HG03025 (cell line): Measurements from ENCODE around the gene TBC1D5.
A peak's percentile ranks its signal among the peaks of the same experiment; 100 is the strongest.
"Not testable (repeated sequence)": the region's sequence is repeated elsewhere in the genome, so short reads cannot be mapped to it uniquely, and the experiment has no call there.

ENCODE experiments used
- ATAC-seq: cut with Tn5 transposase; IDR thresholded peaks from one replicate; pipeline ENCODE4 v1.9.1; 2021; ENCODE audit warnings: mild to moderate bottlenecking, moderate library complexity; ENCODE audit not compliant: unreplicated experiment, low FRiP score

TBC1D5 gene

DNA sequence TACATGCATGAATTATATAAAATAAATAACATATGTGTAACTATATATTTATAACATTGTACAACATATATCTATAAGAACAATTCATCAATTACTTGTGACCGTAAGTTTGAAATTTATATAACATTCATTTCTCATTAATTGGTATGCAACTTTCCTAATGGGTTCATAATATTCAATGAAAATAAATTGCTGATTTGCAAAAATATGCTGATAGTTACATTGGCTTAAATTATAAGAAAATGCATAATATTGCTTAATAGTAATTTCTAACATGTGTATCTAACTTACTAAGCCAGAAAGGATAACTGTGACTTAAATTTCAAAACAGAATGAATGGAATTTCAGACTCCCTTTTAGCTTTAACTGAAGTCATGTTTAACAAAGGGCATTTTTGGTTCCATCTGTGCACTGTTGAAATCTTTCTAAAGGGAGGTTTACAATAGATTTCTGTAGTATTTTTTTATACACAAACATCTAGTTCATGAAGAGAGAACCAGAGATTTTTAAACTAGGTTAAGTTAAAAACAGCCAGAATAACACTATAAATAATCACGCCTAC, 310.9 kb downstream of the TBC1D5 start:
- ATAC-seq, result no peak

DNA sequence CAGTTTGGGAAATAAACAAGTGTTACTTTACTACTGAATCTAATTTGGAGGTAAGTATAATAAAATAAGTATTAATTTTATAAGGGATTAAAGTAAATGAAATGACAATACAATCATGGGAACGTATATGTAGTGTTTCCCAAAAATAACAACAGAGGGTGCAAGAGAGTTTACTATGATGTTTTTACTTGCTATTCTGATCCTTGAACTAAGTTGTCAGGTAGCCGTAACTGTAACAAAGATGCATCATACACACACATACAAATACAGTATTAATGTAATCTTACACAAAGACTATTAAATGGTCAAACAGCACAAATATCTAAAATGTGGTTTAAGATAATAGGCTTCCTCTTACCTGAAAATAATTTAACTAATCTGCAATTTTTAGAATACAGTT, 311.4 kb downstream of the TBC1D5 start:
- no peak for ATAC-seq

GRCh38 chr3:17430582-17430981, 311.8 kb downstream of the TBC1D5 start:
- ATAC-seq, result no peak

- no peak for ATAC-seq
Measured at GRCh38 chr3:17423786-17424536, 318.5 kb downstream of the TBC1D5 start.

GRCh38 chr3:17422636-17423035, 319.8 kb downstream of the TBC1D5 start:
- no peak for ATAC-seq

- no peak for ATAC-seq
Measured at GRCh38 chr3:17420668-17421067, 321.8 kb downstream of the TBC1D5 start.

- no peak for ATAC-seq
Measured at GRCh38 chr3:17412950-17413530, 329.4 kb downstream of the TBC1D5 start.

DNA sequence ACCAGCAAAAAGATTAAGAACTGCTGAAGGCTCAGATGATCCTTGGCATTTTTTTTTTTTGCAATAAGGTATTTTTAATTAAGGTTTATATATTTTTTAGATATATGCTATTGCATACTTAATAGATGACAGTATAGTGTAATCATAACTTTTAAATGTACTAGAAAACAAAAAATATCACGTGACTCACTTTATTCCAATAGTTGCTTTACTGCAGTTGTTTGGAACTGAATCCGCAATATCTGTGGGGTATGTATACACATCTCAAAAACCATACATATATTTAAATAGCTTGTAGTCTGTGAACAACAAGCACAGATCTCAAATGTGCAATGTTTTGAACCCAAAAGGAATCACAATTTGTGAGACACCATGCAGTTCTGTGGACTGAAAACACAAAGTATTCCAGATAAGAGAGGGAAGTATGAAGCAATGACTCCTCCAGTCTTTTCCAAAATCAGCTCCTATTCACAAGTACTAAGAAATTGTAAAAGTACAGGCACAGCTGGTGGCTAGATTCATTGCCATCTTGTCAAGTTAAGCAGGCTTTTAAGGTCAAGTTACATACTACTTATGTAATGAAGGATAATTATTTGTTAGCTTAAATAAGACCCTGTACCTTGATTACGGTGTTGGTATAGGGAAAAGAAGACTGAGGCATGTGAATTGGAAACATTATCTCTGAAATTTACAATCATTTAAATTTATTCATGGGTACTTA, 331.1 kb downstream of the TBC1D5 start:
- no peak for ATAC-seq

GRCh38 chr3:17407576-17407975, 334.9 kb downstream of the TBC1D5 start:
- ATAC-seq, result no peak

DNA sequence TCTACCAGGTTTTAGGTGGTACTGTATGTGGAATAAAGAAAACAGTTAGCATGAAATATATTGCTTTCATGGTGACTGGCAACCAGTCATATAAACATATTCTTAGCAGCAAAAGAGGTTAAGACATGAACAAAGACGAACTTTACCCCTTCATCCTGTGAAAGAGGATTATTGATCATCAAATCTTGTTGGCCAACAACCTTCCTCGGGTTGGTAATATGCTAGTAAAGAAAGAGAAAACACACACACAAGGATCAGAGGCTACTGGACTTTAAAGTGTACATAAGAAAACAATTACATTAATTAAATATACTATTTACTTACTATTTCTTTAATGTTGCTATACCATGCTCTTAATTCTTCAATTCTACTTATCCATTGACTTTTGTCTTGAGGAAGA, 337.9 kb downstream of the TBC1D5 start:
- no peak for ATAC-seq

- ATAC-seq, result no peak
Measured at GRCh38 chr3:17402442-17402841, 340.0 kb downstream of the TBC1D5 start.

- no peak for ATAC-seq
Measured at GRCh38 chr3:17401912-17402311, 340.5 kb downstream of the TBC1D5 start.

GRCh38 chr3:17399586-17399985, 342.8 kb downstream of the TBC1D5 start:
- ATAC-seq, result peak; percentile 45

- ATAC-seq, result peak; percentile 99
Measured at GRCh38 chr3:17398959-17399551, 343.4 kb downstream of the TBC1D5 start.

DNA sequence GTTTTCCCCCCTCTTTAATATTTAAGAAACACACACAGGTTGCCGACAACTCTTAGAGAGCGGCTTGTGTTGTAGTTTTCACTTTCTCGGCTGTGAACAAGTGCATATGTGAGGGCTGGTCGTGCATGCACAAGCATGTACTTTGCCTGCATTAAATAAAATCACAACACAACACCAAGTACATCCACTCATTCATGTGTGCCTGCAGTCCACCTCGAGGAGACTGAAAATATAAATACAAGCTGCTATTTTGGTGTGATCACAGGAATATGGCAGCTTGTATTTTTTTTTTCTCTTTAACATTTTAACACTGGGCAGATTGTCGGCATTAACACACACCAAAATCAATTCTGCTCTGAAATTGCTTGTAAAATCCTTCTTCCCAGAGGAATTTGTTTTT, 346.4 kb downstream of the TBC1D5 start:
- ATAC-seq, result no peak

GRCh38 chr3:17394541-17395155, 347.8 kb downstream of the TBC1D5 start:
- no peak for ATAC-seq

DNA sequence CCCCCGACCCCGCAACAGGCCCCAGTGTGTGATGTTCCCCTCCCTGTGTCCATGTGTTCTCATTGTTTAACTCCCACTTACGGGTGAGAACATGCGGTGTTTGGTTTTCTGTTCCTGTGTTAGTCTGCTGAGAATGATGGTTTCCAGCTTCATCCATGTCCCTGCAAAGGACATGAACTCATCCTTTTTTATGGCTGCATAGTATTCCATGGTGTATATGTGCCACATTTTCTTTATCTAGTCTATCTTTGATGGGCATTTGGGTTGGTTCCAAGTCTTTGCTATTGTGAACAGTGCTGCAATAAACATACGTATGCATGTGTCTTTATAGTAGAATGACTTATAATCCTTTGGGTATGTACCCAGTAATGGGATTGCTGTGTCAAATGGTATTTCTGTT, 349.9 kb downstream of the TBC1D5 start:
- not testable (repeated sequence) for ATAC-seq

- no peak for ATAC-seq
Measured at GRCh38 chr3:17390785-17391184, 351.6 kb downstream of the TBC1D5 start.

- no peak for ATAC-seq
Measured at GRCh38 chr3:17387108-17387507, 355.3 kb downstream of the TBC1D5 start.

GRCh38 chr3:17386432-17386831, 356.0 kb downstream of the TBC1D5 start:
- ATAC-seq, result no peak
